ENCODE data around the gene CMPK1.
"Not testable (repeated sequence)": the region's sequence is repeated elsewhere in the genome, so short reads cannot be mapped to it uniquely, and the experiment has no call there.

CMPK1 gene

GRCh38 chr1:47338249-47339077, 4.9 kb downstream of the CMPK1 start:
- DNase-seq = no peak

DNA sequence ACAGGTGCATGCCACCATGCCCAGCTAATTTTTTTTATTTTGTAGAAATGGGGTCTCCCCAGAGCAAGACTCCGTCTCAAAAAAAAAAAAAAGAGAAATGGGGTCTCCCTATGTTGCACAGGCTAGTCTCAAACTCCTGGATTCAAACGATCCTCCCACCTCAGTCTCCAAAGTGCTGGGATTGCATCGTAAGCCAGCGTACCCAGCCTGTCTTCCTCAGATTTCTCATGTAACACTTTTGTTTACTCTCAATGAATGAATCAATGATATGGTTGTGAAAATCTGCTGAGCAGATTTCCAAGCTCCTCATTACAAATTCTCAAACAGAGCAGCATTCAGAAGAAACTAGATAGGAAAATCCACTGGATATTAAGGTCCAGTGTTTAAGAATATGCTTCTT, 6.6 kb downstream of the CMPK1 start:
- no peak for DNase-seq

GRCh38 chr1:47346979-47347378, 13.4 kb downstream of the CMPK1 start:
- DNase-seq = not testable (repeated sequence)

DNA sequence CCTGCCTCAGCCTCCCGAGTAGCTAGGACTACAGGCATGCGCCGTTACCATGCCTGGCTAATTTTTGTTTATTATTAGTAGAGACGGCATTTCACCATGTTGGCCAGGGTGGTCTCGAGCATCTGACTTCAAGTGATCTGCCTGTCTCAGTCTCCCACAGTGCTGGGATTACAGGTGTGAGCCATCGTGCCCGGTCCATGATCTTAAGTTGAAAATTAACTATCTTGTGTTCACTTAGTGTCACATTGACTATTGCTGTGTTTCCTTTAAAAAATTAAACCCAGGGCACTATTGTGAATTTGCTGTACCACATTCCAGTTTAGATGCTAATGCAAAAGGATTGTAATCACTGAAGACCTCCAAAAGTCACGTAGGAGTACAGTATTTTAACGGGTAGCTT, 14.1 kb downstream of the CMPK1 start:
- no peak for DNase-seq

DNA sequence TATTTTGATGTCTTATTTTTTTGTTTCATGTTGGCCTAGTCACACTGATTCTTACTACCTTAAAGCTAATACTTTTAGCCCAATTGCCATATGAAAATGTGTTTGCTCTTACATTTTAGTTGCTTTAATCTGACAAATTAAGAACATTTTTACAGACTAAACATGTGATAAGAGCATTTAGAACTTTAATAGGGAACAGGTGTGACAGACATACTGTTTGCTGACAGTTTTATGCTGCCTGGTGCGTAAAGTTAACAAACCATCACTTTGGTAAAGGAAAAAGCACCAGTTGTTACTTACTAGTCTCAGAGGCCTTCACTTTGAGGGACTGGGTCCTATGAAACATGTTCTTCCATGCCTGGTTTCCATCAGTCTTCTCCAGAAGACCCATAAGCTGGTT, 14.7 kb downstream of the CMPK1 start:
- no peak for DNase-seq

GRCh38 chr1:47351305-47351704, 17.7 kb downstream of the CMPK1 start:
- no peak for DNase-seq

DNA sequence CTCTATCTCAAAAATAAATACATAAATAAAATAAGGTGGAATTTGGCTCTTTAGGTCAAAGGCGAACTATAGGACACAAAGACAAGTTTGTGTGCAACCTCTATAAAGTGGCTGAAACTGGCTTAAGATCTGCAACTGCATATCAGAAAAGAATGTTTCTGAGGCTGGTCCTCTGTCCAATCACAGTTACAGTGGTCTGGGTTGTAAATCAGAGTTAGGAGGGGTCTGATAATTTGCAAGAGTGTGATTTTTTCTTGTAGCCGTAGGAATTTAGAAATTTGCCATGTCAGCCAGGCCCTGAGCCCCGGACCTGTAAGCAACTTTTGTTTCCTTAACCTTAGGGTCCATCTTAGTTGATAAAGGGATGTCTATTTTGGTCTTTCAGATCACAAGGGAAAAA, 27.8 kb downstream of the CMPK1 start:
- no peak for DNase-seq

DNA sequence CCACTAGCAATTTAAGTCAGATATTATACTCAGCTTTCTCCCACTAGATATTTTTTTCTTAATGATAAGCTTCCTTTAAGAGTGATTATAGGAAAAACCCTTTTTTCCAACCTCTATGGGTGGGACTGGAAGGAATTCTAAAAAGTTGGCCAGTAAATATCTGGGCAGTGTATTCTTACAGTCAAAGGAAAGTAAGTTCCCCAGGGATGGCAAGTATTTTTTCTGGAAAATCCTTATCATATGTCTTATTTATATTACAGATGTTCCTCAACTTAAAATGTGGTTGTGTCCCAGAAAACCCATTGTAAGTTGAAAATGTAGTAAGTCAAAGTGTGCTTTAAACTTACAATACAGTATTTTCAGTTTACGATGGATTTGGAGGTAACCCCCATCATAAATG, 29.2 kb downstream of the CMPK1 start:
- no peak for DNase-seq

DNA sequence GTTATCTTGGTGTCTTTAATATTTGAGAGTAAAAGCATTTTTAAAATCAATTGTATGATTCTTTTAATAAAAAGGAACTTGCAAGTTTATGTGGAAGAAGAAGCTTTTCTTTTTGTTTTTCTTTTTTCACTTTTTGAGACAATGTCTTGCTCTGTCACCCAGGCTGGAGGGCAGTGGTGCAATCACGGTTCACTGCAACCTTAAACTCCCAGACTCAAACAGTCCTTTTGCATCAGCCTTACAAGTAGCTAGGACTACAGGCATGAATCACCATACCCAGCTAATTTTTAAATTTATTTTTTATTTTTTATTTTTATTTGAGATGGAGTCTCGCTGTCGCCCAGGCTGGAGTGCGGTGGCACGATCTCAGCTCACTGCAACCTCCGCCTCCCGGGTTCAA, 34.1 kb downstream of the CMPK1 start:
- DNase-seq = no peak

DNA sequence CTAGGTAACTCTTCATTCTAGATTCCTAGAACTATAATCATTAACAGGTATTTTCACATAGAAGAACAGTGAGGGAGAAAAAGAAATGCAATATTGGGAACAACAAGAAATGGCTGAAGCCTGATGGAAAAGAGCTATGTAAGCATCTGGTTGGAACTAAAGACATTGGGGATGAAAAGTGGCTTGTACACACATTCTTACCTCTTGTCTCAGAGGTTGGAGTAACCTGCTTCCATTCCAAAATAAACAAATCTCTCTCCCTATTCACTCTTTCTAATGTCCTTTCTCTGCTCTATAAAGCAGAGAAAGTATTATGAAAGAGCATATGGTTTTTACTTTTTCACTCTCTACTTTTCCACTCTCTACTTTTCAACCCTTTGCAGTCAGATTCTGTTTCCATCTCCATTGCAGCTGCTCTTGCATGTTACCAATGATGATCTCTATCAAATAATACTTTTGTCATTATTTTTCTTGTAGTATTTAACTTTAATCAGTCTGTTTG, 37.5 kb downstream of the CMPK1 start:
- DNase-seq = no peak

- no peak for DNase-seq
These were observed 40.9 kb downstream of the CMPK1 start for GRCh38 chr1:47374501-47374900.

- DNase-seq = no peak
These were observed 44.6 kb downstream of the CMPK1 start for GRCh38 chr1:47378147-47378546.

- DNase-seq = no peak
These were observed 47.1 kb downstream of the CMPK1 start for GRCh38 chr1:47380699-47381098.

GRCh38 chr1:47382399-47382983, 48.9 kb downstream of the CMPK1 start:
- no peak for DNase-seq

DNA sequence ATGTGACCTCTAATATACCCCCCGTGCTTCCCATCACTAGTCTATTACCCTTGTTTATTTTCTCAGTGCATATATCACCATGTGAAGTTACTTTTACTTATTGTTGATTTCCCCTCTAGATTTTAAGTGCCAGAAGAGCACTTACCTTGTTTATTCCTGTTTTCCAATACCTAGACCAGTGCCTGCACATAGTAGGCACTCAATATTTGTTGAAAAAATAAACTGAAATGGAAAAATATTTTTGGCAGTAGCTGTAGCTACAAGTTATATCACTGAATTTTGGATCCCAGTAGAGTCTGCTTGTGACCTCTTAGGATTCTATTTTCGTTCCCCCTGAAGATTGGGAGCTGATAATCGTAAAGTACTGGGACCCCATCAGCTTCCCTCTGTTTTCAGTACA, 50.5 kb downstream of the CMPK1 start:
- no peak for DNase-seq

- DNase-seq = no peak
These were observed 51.4 kb downstream of the CMPK1 start for GRCh38 chr1:47385020-47385419.

DNA sequence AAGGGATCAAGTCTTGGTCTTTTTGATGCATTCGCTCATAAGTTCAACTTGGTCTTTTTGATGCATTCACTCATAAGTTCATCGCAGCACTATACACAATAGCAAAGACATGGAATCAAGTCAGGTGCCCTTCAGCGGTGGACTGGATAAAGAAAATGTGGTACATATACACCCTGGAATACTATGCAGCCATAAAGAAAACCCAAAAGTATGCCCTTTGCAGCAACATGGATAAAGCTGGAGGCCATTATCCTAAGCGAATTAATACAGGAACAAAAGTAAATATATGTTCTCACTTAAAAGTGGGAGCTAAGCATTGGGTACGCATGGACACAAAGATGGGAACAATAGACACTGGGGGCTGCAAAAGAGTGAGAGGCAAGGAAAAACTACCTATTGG, 52.7 kb downstream of the CMPK1 start:
- DNase-seq = no peak

DNA sequence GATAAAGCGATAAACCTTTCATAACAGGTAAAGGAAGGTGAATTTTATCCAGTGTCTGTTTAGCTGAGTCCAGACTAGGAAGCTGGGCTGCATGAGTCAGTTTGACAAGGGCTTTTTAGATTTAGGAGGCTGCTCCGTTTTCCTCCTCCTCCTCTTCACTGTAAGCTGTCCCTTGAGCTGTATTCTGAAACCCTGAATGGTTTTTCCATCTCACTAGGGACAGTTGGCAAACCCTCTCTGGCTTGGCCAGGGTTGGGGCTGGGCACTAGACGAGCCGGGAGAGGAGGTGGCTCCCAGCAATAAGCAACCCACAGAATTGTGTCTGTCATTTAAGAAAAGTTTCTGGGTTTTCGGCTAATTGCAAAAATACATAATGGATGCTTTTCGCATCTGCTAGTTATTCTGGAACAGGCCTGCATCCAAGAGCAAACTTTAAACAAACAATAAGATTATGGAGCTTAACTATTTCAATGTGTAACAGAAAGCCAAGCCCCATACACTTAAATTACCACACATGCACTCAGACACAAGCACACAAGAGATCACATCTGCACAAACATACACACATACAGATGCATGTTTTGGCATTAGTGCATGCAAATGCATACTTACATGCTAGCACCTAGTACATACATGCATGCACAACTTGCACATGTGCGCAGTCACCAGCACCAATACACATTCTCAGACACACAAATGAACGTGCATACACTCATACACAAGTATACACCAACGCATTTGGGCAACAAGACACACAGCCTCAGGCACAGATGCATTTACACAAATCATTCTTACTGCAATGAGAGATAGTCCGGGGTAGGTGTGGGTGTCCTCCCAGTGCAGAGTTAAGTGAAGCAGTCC, 54.7 kb downstream of the CMPK1 start:
- no peak for DNase-seq

GRCh38 chr1:47388891-47389238, 55.3 kb downstream of the CMPK1 start:
- peak; percentile 85 for DNase-seq

GRCh38 chr1:47389731-47390130, 56.1 kb downstream of the CMPK1 start:
- DNase-seq = no peak

- DNase-seq = no peak
These were observed 57.3 kb downstream of the CMPK1 start for GRCh38 chr1:47390843-47391242.

DNA sequence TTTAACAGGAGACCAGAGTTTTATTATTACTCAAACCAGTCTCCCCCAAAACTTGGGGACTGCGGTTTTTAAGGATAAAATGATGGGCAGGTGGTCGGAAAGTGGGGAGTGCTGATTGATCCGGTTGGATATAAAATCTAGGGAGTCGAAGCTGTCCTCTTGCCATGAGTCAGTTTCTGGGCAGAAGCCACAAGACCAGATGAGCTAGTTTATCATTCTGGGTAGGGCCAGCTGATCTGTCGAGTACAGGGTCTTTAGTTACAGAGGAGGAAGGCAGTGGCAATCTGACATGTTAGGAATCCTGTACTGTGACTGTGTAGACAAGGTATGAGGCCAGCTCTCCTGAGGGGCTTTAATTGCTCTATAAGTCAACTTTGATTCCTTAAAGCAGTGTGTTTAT, 59.6 kb downstream of the CMPK1 start:
- no peak for DNase-seq

- no peak for DNase-seq
These were observed 61.8 kb downstream of the CMPK1 start for GRCh38 chr1:47395433-47395832.

DNA sequence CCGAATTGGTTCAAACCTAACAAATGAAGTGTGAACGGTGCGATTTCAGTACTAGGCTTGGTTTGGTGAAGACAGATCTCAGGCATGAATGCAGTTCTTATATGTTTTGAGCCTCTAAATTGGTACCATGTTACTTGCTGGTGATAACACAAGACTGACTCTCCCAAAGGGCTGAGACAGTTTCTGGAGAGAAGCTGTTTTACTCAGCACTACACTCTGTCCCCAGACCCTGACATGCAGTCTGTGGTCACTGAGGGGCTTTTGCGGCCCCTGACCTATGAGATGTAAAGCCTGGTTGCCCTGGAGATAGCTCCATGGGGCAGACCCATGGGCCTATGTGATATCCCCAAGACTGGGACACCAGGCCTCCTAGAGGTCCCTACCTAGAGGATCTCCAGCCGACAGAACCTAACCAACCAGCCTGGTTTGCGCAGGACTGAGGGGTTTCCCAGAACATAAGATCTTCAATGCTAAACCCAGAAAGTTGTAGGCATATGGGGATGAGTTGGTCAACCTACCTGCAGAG, 63.1 kb downstream of the CMPK1 start:
- DNase-seq = no peak
